DND-41 (cell line): ENCODE results near the gene CIZ1.

ENCODE experiments used
- EZH2 ChIP-seq: IDR thresholded peaks from 3 replicates; pipeline ENCODE4 v1.6.1; 2012; ENCODE audit warnings: borderline replicate concordance, low read depth, mild to moderate bottlenecking, moderate library complexity, low read length, inconsistent platforms; ENCODE audit not compliant: severe bottlenecking
- TF ChIP-seq, protein P1 (sequence below): IDR thresholded peaks from 2 replicates; pipeline ENCODE4 v1.5.1; 2012; ENCODE audit warnings: borderline replicate concordance, low read length, moderate library complexity, mild to moderate bottlenecking; ENCODE audit not compliant: poor library complexity, severe bottlenecking; ENCODE audit errors: extremely low read depth

DNA sequence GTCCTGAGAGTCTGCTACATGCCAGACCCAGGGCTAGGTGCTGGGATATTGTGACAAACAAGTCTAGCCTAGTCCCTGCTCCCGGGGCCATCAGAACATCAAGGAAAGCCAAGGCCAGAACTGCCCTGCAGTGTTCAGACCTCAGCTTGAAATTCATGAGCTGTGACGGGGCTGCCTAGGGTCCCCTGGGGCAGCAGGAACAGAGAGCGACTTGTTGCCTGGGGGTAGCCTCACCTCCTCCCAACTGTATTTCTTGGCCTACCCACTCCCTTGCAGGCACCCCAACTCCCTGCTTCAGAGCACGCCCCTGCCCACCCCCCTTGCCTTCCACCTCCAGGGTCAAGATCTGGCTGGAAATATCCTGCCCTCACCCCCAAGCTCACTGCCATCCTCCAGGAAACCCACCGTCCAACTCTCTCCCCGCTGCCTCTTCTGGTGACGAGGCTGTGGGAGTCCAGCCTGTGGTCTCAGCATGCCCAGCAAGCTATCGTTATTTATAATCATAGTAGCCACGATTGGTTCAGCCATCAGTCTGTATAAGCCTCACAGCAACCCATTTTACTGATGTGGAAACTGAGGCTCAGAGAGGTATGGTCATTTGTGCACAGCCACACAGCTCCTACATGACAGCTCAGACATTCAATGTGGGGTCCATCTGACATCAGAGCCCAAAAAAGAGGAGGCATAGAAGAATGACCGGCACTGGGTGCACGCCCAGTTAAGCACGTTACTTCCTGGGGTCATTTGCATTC, 22.6 kb upstream of the CIZ1 start:
- TF ChIP-seq, protein P1, sequence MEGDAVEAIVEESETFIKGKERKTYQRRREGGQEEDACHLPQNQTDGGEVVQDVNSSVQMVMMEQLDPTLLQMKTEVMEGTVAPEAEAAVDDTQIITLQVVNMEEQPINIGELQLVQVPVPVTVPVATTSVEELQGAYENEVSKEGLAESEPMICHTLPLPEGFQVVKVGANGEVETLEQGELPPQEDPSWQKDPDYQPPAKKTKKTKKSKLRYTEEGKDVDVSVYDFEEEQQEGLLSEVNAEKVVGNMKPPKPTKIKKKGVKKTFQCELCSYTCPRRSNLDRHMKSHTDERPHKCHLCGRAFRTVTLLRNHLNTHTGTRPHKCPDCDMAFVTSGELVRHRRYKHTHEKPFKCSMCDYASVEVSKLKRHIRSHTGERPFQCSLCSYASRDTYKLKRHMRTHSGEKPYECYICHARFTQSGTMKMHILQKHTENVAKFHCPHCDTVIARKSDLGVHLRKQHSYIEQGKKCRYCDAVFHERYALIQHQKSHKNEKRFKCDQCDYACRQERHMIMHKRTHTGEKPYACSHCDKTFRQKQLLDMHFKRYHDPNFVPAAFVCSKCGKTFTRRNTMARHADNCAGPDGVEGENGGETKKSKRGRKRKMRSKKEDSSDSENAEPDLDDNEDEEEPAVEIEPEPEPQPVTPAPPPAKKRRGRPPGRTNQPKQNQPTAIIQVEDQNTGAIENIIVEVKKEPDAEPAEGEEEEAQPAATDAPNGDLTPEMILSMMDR = no peak
- no peak for TF ChIP-seq EZH2
